Raji (cell line): Measurements from ENCODE around the gene KCNN3.

Experiments
- POLR2A ChIP-seq: IDR thresholded peaks from 2 replicates; pipeline ENCODE4 v1.6.1; 2011; ENCODE audit warnings: low read depth, low read length, control low read depth; ENCODE audit not compliant: insufficient read depth

Gene KCNN3

DNA sequence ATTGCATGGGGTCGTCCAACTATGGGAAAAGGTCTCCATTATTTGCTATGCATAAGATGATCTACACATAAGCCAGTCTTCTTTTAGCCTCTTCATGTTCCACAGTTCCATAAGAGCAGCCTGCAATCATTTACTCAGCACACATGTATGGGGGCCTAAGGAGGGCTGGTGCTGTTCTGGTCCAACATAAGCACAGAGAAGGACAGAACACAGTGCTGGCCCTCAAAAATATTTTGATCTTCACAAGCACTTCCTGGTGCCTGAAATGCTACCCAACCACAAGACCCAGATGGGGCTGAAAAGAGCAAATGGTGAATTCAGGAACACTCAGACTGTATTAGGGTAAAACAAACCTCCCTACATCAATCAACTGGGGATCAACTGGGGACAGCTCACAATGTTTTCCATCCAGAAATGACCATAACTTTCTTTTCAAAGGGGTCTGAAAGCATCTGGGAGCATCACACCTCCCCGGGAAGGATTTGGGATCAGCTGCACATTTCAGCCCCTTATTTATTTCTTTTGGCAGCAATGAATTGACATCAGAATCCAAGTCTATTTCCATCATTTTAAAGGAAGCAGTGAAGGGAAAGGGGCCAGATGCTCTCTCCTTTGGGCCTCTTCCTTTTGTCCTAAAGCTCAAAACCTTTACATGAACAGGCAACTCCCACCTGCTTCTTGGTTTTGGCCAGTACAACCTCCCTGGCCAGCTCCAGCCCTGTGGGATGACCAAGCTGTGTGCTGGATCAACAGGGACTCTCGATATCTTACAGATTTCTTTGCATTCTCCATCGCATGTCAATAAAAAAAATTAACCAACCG is 45.7 kb downstream of the KCNN3 start:
- no peak for TF ChIP-seq POLR2A

DNA sequence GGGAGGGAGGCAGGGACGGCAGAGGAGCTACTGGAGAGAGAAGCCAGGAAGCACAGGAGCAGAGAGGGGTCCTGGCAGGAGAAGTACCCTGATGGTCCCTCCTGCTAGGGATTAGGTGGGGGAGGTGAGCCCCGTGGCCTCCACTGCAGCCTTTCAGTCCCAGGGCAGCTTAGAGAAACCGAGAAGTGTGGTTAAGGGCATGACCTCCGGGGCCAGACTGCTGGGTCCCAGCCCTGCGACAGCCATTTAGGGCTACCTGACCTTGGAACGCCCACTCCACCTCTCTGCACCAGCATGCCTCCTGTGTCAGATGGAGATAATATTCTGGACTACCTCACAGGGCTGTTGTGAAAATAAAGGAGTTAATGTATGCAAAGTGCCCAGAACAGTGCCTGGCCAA is 47.4 kb downstream of the KCNN3 start:
- no peak for TF ChIP-seq POLR2A

DNA sequence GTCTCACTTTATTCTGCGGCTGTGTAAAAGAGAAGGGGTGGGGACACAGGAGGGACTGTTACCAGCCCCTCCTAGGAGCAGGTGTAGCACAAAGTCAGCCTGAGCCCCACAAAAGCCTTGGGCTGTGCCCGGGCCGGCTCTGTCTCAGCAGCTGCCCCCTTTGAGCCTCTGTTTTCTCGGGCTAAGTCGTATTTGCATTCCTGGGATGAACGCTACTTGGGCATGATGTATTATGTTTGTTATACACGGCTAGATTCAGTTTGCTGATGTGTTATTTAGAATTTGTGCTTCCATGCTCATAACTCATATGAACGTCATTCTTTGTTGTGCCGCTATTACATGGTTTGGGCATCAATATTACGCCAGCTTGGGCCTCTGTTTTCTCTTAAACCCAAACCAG is 47.8 kb downstream of the KCNN3 start:
- no peak for TF ChIP-seq POLR2A

DNA sequence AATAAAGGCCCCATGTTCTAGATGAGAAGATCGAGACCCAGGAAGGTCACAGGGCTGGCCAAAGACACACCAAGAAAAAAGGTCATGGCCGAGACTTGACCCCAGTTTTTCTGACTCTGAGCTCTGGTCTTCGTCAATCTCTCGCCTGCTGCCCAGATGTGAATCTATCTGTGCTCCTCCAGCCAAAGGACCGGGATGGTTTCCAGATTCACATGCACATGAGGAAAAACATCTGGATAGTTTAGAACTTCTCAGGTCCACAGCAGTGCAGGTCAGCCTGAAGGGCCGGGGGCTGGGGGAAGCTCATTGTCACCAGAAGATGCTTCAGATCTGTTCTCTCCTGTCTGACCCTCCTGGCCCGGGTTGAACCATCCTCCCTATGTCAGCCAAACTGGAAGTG is 49.0 kb downstream of the KCNN3 start:
- TF ChIP-seq POLR2A = no peak

DNA sequence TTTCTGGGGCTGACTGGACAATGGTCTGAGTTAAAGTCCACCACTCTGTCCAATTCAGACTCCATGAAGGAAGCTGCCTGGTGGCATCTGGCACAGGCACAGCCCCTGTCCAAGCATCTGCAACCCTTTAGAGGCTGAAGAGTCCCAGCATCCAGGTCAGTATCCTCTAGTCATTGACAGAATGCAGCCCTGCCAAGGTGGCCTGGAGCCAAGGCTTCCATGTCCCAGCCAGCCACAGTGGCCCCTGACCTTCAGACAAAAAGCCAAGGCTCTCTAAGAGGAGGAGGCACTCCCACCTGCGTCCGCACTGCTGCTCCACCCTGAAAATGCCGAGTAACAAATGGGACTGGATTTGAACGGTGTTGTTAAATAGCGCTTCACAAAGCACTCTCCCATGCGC is 49.4 kb downstream of the KCNN3 start:
- TF ChIP-seq POLR2A = no peak

DNA sequence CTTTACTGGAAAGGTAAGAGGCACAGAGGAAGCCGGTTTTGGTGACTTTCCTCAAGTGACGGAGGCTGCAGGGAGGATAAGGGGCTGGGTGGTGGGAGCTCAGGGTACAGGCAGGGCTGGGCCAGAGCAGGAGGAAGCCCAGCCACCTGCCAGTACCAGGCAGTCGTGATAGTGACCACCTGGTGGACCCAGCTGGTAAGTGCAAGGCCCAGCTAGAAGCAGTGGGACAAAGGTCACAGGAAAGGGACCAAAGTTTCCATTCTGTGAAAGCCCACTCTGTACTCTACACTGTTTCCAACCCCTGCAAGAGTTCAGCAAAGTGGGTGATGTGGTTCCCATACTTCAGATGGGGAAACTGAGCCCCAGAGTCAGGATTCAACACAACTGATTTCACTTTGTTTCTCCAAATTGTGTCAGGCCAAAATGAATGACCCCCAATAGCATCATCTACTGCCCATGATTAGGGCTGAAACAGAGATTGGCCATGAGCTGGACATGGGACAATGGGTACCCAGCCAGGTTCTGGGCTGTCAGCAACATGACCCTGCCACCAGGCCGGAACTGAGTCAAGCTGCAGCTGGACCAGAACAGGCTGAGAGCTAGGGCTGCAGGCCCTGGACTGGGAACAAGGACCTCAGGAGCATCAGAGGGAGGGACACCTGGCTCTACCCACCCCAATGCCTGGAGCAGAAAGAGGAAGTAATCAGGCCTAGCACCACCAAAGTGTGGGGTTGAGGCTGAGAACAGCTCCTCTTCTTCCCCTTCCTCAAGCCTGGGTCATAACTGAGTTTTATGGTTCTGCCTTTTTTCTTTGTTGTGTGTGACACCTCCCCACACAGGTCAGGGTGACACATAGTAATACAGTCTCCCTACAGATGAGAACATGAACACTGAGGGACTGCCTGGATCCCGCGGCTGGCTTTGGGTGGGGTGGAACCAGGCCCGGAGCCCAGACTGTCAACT is 50.2 kb downstream of the KCNN3 start:
- TF ChIP-seq POLR2A = no peak

DNA sequence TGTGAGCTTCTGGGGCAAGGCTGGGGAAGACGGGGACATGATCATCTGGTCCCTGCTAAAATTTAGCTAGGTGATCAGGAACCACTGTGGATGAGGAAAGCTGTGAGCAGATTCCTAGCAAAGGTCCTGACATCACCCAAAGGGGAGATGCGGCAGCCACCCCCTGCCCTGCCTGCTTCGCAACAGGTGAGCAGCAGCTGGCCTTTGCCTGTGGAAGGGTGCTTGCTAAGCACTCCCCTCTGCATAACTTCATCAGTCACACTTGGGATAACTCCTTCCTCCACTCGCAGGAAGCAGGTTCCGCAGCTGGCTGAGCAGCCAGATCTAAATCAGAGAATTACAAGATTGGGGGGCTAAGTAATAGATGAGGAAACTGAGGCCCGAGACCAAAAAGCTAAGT is 51.2 kb downstream of the KCNN3 start:
- TF ChIP-seq POLR2A = no peak

DNA sequence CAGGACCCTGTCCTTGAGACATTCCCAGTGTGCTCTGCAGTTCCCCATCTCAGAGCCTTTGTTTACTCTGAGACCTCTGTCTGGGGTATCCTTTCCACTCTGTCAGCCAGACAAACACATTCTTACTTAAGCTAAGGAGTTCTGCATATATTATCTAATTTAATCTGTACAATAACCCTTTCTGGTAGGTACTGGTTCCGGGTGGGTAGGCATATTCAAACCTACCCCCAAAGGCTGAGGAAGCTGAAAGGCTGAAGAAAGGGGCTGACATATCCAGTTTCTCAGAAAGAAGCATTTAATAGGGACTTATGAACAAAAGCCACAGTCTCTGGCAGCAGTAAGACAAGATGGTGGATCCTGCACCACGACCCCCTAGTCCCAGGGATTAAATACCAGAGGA is 53.1 kb downstream of the KCNN3 start:
- TF ChIP-seq POLR2A = no peak

DNA sequence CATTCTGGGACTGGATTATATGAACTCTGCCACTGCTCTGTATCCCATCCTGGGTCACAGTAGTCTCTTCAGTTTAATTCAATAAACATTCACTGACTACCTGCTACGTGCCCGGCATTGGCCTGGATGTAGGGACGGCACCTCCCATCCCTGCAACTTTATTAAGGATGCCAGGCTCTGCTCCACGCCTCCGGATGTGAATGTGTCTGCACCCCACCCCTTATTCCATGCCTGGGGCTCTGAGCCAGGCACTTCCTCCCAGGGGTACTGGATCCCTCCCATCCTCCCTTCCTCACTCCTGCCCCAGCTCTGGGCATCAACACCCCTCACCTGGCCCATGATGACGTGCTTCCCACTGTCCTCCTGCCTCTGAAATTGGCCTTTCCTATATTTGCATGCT is 53.7 kb downstream of the KCNN3 start:
- no peak for TF ChIP-seq POLR2A

DNA sequence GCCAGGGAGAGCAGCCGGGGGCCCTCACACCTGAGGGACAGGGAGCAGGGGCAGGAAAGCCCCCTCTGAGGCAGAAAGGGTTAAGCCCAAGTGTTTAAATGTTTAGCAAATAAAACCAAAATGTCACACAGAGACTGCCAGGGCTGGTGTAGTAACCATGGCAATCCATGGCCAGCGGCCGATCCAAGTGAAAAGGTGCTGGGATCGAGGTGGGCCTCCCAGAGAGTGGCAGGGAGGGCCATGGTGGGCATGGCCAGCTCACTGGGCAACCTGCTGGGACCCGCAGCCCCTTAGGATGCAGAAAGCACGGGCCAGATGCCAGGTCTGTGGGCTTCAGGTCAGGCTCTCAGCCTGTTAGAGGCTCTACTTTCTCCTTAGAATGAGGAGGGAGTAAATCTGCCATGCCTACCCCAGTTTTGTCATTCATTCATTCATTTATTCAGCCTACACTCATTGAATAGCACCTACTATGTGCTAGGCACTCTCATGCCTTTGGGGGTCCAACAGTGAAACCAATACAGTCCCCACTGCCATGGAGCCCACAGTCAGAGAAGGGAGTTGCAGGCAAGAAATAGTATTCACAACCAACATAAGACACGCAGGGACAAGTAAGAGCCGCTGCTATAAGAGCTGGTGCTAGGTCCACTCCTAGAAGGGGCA is 56.1 kb downstream of the KCNN3 start:
- no peak for TF ChIP-seq POLR2A

DNA sequence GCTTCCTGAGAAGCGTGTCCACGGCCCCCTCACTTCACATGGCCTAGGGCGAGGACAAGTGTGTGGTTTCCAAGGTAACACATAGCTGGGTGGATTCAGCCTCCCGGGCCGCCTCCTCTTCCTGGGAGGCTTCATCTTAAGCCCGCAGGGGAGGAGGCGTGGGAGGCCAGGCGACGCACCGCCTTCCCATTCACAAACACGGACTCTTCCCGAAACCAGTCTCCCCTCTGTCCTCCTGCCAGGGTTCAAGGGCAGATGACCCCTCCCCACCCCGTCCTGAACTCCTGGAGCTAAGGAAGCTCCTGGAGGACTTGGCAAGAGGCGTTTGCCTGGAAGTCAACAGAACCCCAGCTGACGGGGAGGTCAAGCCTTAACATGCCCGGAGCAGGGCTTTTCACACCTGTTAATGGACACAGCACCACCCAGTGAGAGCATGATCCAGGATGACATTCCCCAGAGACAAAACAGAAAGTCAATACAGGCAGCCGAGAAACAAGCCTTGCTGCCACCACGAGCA is 56.7 kb downstream of the KCNN3 start:
- no peak for TF ChIP-seq POLR2A

DNA sequence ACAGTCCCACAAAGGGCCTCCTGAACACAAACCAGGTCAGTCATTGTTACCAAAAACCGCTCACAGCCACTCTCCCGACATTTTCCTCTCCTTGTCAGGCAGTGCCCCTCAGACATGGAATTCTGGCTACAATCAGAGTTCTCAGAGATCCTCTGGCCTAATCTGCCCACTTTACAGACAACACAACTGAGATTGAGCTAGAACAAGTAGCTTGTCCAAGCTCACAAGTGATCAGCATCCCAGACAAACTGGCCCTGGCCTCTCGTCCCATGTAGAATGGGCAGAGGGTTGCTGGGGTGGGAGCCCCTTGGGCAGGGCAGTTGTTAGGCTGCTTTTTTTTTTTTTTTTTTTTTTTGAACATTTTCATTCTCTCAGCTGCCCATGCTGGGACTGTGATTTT is 57.2 kb downstream of the KCNN3 start:
- no peak for TF ChIP-seq POLR2A

DNA sequence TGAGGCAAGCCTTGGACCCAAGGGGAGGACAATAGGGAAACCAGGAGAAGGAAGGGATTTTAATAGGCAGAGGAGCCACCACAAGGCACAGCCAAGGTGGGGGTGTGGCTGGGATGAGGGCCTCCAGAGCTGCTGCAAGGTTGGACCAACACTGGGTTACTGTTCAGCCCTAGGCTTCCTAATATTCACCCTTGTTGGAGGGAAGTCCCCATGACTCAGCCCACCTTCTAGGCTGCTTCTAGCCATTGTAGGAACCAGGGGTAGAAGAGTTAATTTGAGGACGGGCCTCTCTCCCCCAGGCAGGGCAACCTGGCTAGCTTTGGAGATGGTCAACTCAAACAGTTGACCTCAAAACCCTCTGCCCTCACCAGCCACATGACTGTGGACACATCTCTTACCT is 59.5 kb downstream of the KCNN3 start:
- no peak for TF ChIP-seq POLR2A

DNA sequence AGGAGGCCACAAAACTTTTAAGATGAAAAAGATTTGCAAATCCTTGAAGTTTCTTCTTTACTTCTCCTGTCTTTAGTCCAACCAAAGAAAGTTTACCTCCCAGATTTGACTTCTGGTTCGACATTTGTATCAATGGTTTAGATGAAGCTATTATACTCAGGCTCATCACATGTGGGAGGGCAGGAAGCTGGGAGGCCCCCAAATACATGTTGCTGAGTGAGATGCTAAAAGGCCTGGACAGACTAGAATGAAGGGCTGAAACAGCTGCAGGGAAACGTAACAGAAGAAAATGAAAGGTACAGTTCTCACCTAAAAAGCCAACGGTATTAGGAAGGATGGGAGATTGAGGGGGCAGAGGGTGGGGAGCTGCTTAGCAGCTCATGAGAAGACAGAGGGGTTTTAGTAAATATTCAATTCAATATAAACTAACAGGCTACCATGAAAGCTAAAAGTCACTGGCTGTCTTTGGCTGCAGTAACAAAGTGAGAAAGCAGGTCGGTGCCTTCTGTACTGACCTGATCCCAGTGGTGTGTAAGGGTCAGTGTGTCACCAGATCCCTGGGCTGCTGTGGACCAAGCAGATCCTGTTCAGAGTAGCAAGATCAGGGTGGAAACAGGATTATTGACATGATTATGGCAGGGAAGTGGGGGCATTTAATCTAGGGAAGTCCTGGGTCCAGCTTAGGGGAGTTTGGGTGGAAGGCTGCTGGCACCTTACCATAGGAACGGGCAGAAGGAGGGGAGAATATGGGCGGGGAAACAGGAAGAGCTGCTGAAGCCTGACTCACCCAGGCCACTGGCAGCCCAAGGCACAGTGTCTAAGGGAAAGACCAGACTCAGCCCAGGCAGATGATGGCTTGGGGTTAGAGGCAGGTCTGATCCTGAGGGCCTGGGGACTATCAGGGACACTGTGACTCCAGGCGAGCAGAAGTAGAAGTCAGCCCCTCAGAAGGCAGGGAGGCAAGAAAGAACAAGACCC is 60.4 kb downstream of the KCNN3 start:
- no peak for TF ChIP-seq POLR2A
